OCI-LY3 (cell line): Measurements from ENCODE around the gene SVOPL.

Source experiments
- H2AFZ ChIP-seq: fragments of 200-600, 300-600 bp; shearing (Covaris generic); 2 replicates; pipeline ENCODE4 v1.6.0; 2014; ENCODE audit warnings: antibody characterized with exemption, low read depth, low read length
- H3K27ac ChIP-seq: fragments of 200-600, 300-600 bp; sonication (generic); 2 replicates; pipeline ENCODE4 v1.5.1; 2014; ENCODE audit warnings: mild to moderate bottlenecking, low read length, moderate library complexity, mixed read lengths
- H3K27me3 ChIP-seq: fragments of 200-600, 300-600 bp; sonication (generic); 2 replicates; pipeline ENCODE4 v1.6.1; 2014; ENCODE audit warnings: low read depth, low read length, mixed read lengths
- H3K36me3 ChIP-seq: fragments of 200-600, 300-600 bp; sonication (generic); replicated peaks from 2 replicates; pipeline ENCODE3; 2014; ENCODE audit warnings: low read depth, low read length, mixed read lengths
- H3K4me1 ChIP-seq: fragments of 300-600, 200-600 bp; sonication (generic); 2 replicates; pipeline ENCODE4 v1.6.1; 2014; ENCODE audit warnings: low read length, mixed read lengths
- H3K4me2 ChIP-seq: fragments of 200-600, 300-600 bp; sonication (generic); 2 replicates; pipeline ENCODE4 v1.6.1; 2014; ENCODE audit warnings: low read length, mixed read lengths
- H3K4me3 ChIP-seq: fragments of 300-600, 200-600 bp; sonication (generic); 2 replicates; pipeline ENCODE4 v1.5.1; 2014; ENCODE audit warnings: antibody characterized with exemption, mild to moderate bottlenecking, low read length, moderate library complexity
- H3K79me2 ChIP-seq: fragments of 300-600, 200-600 bp; shearing (Covaris generic); 2 replicates; pipeline ENCODE4 v1.6.1; 2014; ENCODE audit warnings: mild to moderate bottlenecking, low read length, mixed read lengths
- H3K9ac ChIP-seq: fragments of 300-600, 200-600 bp; shearing (Covaris generic); 2 replicates; pipeline ENCODE4 v1.6.0; 2014; ENCODE audit warnings: mild to moderate bottlenecking, low read length, moderate library complexity
- H3K9me3 ChIP-seq: fragments of 200-600, 300-600 bp; shearing (Covaris generic); 2 replicates; pipeline ENCODE4 v1.6.1; 2014; ENCODE audit warnings: low read length, mixed read lengths; ENCODE audit not compliant: insufficient read depth
- H4K20me1 ChIP-seq: fragments of 200-600, 300-600 bp; sonication (generic); 2 replicates; pipeline ENCODE4 v1.6.1; 2016; ENCODE audit warnings: low read length, mixed read lengths; ENCODE audit not compliant: insufficient read depth
- CTCF ChIP-seq: fragments of 200-600, 300-600 bp; sonication (generic); IDR thresholded peaks from 2 replicates; pipeline ENCODE4 v1.5.1; 2014; ENCODE audit warnings: antibody characterized with exemption, low read length, low read depth
- EZH2phosphoT487 ChIP-seq: fragments of 200-600 bp; shearing (Covaris generic); IDR thresholded peaks from 2 replicates; pipeline ENCODE4 v1.6.1; 2018; ENCODE audit warnings: antibody characterized with exemption, mixed run types, low read depth

SVOPL gene

GRCh38 chr7:138559448-138559847, 141.7 kb downstream of the SVOPL start:
- Histone ChIP-seq H3K79me2 (no peaks in the 10 kb centered on the region), H3K27ac (no peak overlapping the region), H4K20me1 (no peaks in the 10 kb centered on the region), H3K9ac (no peak overlapping the region), H3K9me3 (no peaks in the 10 kb centered on the region), H3K4me1 (peaks cover 9% of the 10 kb centered on the region), H2AFZ (no peak overlapping the region), H3K27me3 (no peaks in the 10 kb centered on the region), H3K4me2 (no peak overlapping the region), H3K4me3 (no peak overlapping the region), H3K36me3 (peaks cover 10% of the 10 kb centered on the region)
- TF ChIP-seq CTCF (no peak), EZH2phosphoT487 (no peak)

- H3K9ac ChIP-seq, result no peak overlapping the region
- H3K9me3 ChIP-seq, result no peaks in the 10 kb centered on the region
- H3K27me3 ChIP-seq, result no peaks in the 10 kb centered on the region
- no peak overlapping the region for H3K4me3 ChIP-seq
- no peaks in the 10 kb centered on the region for H3K79me2 ChIP-seq
- no peak overlapping the region for H2AFZ ChIP-seq
- no peak overlapping the region for H3K4me2 ChIP-seq
- H3K27ac ChIP-seq, result no peak overlapping the region
- no peaks in the 10 kb centered on the region for H4K20me1 ChIP-seq
- peaks cover 24% of the 10 kb centered on the region for H3K36me3 ChIP-seq
- H3K4me1 ChIP-seq, result no peaks in the 10 kb centered on the region
- TF ChIP-seq CTCF, result no peak
- no peak for TF ChIP-seq EZH2phosphoT487
Measured at GRCh38 chr7:138556771-138557484, 144.2 kb downstream of the SVOPL start.

- no peak for TF ChIP-seq EZH2phosphoT487
- no peak for TF ChIP-seq CTCF
Measured at GRCh38 chr7:138555684-138556083, 145.5 kb downstream of the SVOPL start.

DNA sequence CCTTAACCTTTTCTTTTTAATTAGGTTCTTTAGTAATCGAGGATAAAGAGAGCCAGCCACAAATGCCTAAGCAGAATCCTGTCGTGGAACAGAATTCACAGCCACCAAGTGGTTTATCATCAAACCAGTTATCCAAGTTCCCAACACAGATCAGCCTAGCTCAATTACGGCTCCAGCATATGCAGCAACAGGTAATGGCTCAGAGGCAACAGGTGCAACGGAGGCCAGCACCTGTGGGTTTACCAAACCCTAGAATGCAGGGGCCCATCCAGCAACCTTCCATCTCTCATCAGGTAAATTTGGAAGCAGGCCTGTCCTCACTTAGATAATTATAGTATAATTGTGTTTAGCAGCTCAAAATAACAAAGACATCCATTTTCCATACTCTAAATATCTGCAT, 146.5 kb downstream of the SVOPL start:
- peaks cover 8% of the 10 kb centered on the region for H3K4me1 ChIP-seq
- no peak overlapping the region for H3K4me3 ChIP-seq
- H3K79me2 ChIP-seq, result no peaks in the 10 kb centered on the region
- TF ChIP-seq EZH2phosphoT487 (no peak), CTCF (no peak)
- H3K27ac ChIP-seq, result no peak overlapping the region
- no peaks in the 10 kb centered on the region for H3K27me3 ChIP-seq
- H3K9me3 ChIP-seq, result no peaks in the 10 kb centered on the region
- H4K20me1 ChIP-seq, result no peaks in the 10 kb centered on the region
- no peak overlapping the region for H3K9ac ChIP-seq
- no peak overlapping the region for H2AFZ ChIP-seq
- no peak overlapping the region for H3K4me2 ChIP-seq
- H3K36me3 ChIP-seq, result peaks cover 34% of the 10 kb centered on the region

More at GRCh38 chr7:138555684-138556083, 145.5 kb downstream of the SVOPL start:
- no peak overlapping the region for H3K4me2 ChIP-seq
- H3K4me1 ChIP-seq, result no peaks in the 10 kb centered on the region
- H4K20me1 ChIP-seq, result no peaks in the 10 kb centered on the region
- no peaks in the 10 kb centered on the region for H3K27me3 ChIP-seq
- H3K9me3 ChIP-seq, result no peaks in the 10 kb centered on the region
- peaks cover 34% of the 10 kb centered on the region for H3K36me3 ChIP-seq
- no peak overlapping the region for H3K9ac ChIP-seq
- no peaks in the 10 kb centered on the region for H3K79me2 ChIP-seq
- H3K27ac ChIP-seq, result no peak overlapping the region
- no peak overlapping the region for H2AFZ ChIP-seq
- no peak overlapping the region for H3K4me3 ChIP-seq
